GM12864 (cell line): ENCODE data around the gene MICAL3.

Source experiments
- DNase-seq: peaks from one replicate; pipeline ENCODE4 v3.0.0-alpha.2; 2011; ENCODE audit warnings: low read depth
- H3K4me3 ChIP-seq: 2 replicates; pipeline ENCODE4 v1.5.1; 2011; ENCODE audit warnings: mild to moderate bottlenecking, low read depth, low read length, control low read depth
- TF ChIP-seq, protein P1 (sequence below): IDR thresholded peaks from 2 replicates; pipeline ENCODE4 v1.5.1; 2011; ENCODE audit warnings: low read depth, mild to moderate bottlenecking, moderate library complexity, low read length, control low read depth, inconsistent platforms; ENCODE audit errors: missing control alignments

The MICAL3 gene

GRCh38 chr22:17822087-17822486 is 202.3 kb downstream of the MICAL3 start:
- TF ChIP-seq, protein P1, sequence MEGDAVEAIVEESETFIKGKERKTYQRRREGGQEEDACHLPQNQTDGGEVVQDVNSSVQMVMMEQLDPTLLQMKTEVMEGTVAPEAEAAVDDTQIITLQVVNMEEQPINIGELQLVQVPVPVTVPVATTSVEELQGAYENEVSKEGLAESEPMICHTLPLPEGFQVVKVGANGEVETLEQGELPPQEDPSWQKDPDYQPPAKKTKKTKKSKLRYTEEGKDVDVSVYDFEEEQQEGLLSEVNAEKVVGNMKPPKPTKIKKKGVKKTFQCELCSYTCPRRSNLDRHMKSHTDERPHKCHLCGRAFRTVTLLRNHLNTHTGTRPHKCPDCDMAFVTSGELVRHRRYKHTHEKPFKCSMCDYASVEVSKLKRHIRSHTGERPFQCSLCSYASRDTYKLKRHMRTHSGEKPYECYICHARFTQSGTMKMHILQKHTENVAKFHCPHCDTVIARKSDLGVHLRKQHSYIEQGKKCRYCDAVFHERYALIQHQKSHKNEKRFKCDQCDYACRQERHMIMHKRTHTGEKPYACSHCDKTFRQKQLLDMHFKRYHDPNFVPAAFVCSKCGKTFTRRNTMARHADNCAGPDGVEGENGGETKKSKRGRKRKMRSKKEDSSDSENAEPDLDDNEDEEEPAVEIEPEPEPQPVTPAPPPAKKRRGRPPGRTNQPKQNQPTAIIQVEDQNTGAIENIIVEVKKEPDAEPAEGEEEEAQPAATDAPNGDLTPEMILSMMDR: no peak
- H3K4me3 ChIP-seq: no peak overlapping the region
- no peak for DNase-seq

DNA sequence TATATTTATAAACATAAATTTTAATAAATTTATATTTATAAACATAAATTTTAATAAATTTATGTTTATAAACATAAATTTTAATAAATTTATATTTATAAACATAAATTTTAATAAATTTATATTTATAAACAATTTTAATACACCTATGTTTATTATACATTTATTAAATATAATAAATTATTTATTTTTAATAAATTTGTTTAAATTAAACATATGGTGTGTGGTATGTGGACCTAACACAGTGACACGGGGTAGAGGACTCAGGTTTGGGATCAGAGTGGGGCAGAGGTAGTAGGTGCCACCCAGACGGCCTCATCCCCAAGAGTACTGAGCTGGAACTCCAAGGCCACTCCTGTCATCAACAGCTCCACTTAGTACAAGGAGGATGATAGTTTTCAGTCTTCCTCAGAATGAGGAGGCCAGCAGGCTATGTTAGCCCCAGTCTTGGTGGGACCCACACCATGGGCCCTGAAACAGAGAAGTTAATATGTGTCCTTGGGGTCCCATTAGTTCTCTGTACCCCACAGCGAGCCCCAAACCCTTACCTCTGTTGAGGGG is 203.4 kb downstream of the MICAL3 start:
- TF ChIP-seq, protein P1: no peak
- DNase-seq: no peak
- no peak overlapping the region for H3K4me3 ChIP-seq

- no peak overlapping the region for H3K4me3 ChIP-seq
- DNase-seq: no peak
- TF ChIP-seq, protein P1: no peak
Observed at GRCh38 chr22:17818649-17819048, 205.7 kb downstream of the MICAL3 start.

DNA sequence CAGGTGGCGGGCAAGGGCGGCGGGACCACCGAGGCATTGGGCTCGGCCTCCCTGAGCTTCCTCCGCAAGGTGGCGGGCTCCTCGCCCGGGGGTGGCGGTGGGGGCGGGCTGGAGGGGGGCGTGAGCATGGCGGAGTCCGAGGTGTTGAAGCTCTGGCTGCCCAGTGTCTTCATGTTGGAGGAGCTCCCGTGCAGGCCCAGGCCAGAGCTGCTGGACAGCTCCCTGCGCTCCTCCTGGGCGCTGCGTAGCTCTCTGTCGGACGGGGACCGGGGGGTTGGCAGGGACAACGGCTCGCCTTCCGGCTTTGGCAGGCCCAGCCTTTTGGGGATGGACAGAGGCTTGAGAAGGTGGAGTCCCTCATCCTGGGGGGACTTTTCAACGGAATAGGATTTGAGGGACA is 206.2 kb downstream of the MICAL3 start:
- no peak overlapping the region for H3K4me3 ChIP-seq
- TF ChIP-seq, protein P1: no peak
- DNase-seq: no peak

- DNase-seq: no peak
- no peak overlapping the region for H3K4me3 ChIP-seq
- TF ChIP-seq, protein P1: no peak
Observed at GRCh38 chr22:17817511-17818065, 206.8 kb downstream of the MICAL3 start.

DNA sequence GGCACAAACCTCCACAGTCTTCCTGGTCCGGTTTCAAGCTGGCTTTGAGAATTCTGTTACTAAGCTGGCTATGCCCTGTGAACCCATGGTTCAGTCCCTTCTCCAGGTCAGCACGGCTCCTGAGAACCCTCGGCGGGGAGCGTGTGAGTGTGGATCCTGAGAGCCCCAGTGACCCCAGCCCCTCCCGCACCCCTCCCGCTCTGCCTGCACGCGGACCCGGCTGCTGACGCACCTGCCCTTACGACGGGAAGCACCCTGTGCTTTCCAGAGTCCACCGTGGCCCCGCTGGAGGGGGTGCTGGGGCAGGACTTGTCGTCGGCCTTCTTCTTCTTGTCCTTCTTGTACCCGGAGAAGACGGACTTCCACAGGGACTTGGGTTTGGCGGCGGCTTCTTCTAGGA is 207.3 kb downstream of the MICAL3 start:
- TF ChIP-seq, protein P1: no peak
- no peak for DNase-seq
- no peak overlapping the region for H3K4me3 ChIP-seq

DNA sequence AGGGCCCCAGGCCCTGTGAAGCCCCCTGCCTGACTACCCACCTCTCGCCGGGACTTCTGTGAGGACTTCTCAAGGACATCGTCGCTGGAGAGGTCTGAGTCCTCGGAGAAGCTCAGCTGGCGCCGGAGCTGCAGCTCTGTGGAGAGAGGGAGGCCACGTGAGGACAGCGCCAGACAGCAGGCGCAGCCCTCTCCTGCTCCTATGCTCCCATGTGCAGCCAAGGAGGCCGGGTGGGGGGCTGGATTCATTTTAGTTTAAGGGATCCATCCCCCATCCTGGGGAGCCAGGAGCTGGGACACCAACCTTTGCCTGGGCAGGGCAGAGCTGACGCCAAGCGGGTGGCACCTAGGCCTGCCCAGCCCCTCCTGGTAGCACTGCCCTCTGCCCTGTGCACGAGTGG is 207.7 kb downstream of the MICAL3 start:
- TF ChIP-seq, protein P1: no peak
- H3K4me3 ChIP-seq: no peak overlapping the region
- no peak for DNase-seq
